ENCODE data around the gene SERHL2.
A peak's percentile ranks its signal among the peaks of the same experiment; 100 is the strongest.
"Not testable (repeated sequence)": the region's sequence is repeated elsewhere in the genome, so short reads cannot be mapped to it uniquely, and the experiment has no call there.

Gene SERHL2

GRCh38 chr22:42608823-42609361, 55.1 kb downstream of the SERHL2 start:
- DNase-seq: peak; percentile 58

- DNase-seq: no peak
Measured at GRCh38 chr22:42610186-42610585, 56.4 kb downstream of the SERHL2 start.

GRCh38 chr22:42611051-42611450, 57.3 kb downstream of the SERHL2 start:
- no peak for DNase-seq

GRCh38 chr22:42612336-42612735, 58.6 kb downstream of the SERHL2 start:
- DNase-seq: no peak

- no peak for DNase-seq
Measured at GRCh38 chr22:42613872-42614301, 60.1 kb downstream of the SERHL2 start.

- peak; percentile 100 for DNase-seq
Measured at GRCh38 chr22:42614312-42615091, 60.7 kb downstream of the SERHL2 start, which contains the start of gene POLDIP3. TSS of gene POLDIP3 (minus strand) at chr22:42614883. CDS start at chr22:42614857, 26 bp downstream.

GRCh38 chr22:42615092-42615859, 61.5 kb downstream of the SERHL2 start:
- peak; percentile 98 for DNase-seq

GRCh38 chr22:42615860-42616175, 62.1 kb downstream of the SERHL2 start:
- not testable (repeated sequence) for DNase-seq

- DNase-seq: no peak
Measured at GRCh38 chr22:42617155-42617983, 63.6 kb downstream of the SERHL2 start.

- DNase-seq: no peak
Measured at GRCh38 chr22:42619261-42620063, 65.7 kb downstream of the SERHL2 start.

GRCh38 chr22:42620084-42620483, 66.3 kb downstream of the SERHL2 start:
- no peak for DNase-seq

- peak; percentile 73 for DNase-seq
Measured at GRCh38 chr22:42621505-42622002, 67.8 kb downstream of the SERHL2 start.

GRCh38 chr22:42622061-42622710, 68.4 kb downstream of the SERHL2 start:
- no peak for DNase-seq

- DNase-seq: no peak
Measured at GRCh38 chr22:42623301-42623751, 69.6 kb downstream of the SERHL2 start.

All from eye (tissue), 1 donor.